RWPE1 (cell line): ENCODE data around the gene BRD3OS.

Experiments used
- CTCF ChIA-PET: fragments of 350-600 bp; sonication (Branson Sonifier 250); formaldehyde crosslinking; extraction: SDS; loops from one replicate; lab custom pipeline; 2021; lab: Yijun Ruan, JAX
- POLR2A ChIA-PET: fragments of 400-600 bp; formaldehyde crosslinking; extraction: SDS; loops from one replicate; lab custom pipeline; 2020; ENCODE audit warnings: antibody characterized with exemption; ENCODE audit not compliant: low non-redundant PET; lab: Yijun Ruan, JAX
- DNase-seq: peaks from one replicate; pipeline ENCODE4 v3.0.0; 2012; ENCODE audit warnings: low spot score
- H3K27ac ChIP-seq: fragments of 450-650 bp; 2 replicates; pipeline ENCODE4 v1.5.1; 2017
- CTCF ChIP-seq: fragments of 450-650 bp; conservative IDR thresholded peaks from 2 replicates; pipeline ENCODE4 v1.5.1; 2017; ENCODE audit warnings: low read depth, mild to moderate bottlenecking

BRD3OS gene

GRCh38 chr9:134024828-134025605 lies at the start of gene BRD3OS:
Gene BRD3OS (plus strand): TSS chr9:134025481. CDS start chr9:134026748, 1,267 bp downstream.
- H3K27ac ChIP-seq, result peak within 1 kb of the TSS; percentile 88
- CTCF ChIA-PET, result interaction anchor here (1.0 to 1.2 kb wide), 3 partner anchors 13 to 40 kb away, joined by 3 to 4 read pairs (median 3); no protein-coding TSS in a partner anchor
- POLR2A ChIA-PET, result interaction anchor here (0.6 to 0.7 kb wide), 2 partner anchors 150 to 367 kb away, joined by 3 to 5 read pairs; no protein-coding TSS in a partner anchor

GRCh38 chr9:133975511-133975910 lies 49.8 kb upstream of the BRD3OS start:
- peak overlapping the region; percentile 75 for H3K27ac ChIP-seq
- ChIA-PET POLR2A (no interaction called here), CTCF (no interaction called here)
- no peak for TF ChIP-seq CTCF
- no peak for DNase-seq

More at GRCh38 chr9:134024828-134025605, at the start of gene BRD3OS:
- DNase-seq, result peak; percentile 99
- TF ChIP-seq CTCF, result no peak

GRCh38 chr9:133976191-133976861 lies 49.0 kb upstream of the BRD3OS start:
- no peak for TF ChIP-seq CTCF
- CTCF ChIA-PET, result interaction anchor here (1.5 kb wide), 1 partner anchor 18 kb away, joined by 4 read pairs; no protein-coding TSS in a partner anchor
- peak overlapping the region; percentile 75 for H3K27ac ChIP-seq
- POLR2A ChIA-PET, result interaction anchor here (0.6 kb wide), 1 partner anchor 9 kb away, joined by 4 read pairs; no protein-coding TSS in a partner anchor
- DNase-seq, result no peak

- ChIA-PET CTCF (interaction anchor here (0.5 to 1.5 kb wide), 2 partner anchors 18 to 139 kb away, joined by 3 to 4 read pairs; no protein-coding TSS in a partner anchor), POLR2A (interaction anchor here (0.6 kb wide), 1 partner anchor 10 kb away, joined by 4 read pairs; no protein-coding TSS in a partner anchor)
- peak overlapping the region; percentile 75 for H3K27ac ChIP-seq
- no peak for DNase-seq
- TF ChIP-seq CTCF, result no peak
These were observed 48.4 kb upstream of the BRD3OS start for GRCh38 chr9:133976887-133977286.

- no peak for DNase-seq
- CTCF ChIA-PET, result interaction anchor here (0.5 to 1.5 kb wide), 3 partner anchors 17 to 140 kb away, joined by 3 to 4 read pairs (median 3); no protein-coding TSS in a partner anchor
- TF ChIP-seq CTCF, result no peak
- H3K27ac ChIP-seq, result peak overlapping the region; percentile 75
- POLR2A ChIA-PET, result no interaction called here
These were observed 47.7 kb upstream of the BRD3OS start for GRCh38 chr9:133977421-133978201.
